HepG2 (cell line): ENCODE measurements around the gene ABCC8. TPM values are rescaled to one million over a fixed set of nuclear protein-coding genes. Genes with fewer than 3 reads are reported as not detected.

Source experiments
- ATAC-seq: fragments of 200-7000 bp; cut with Tn5 transposase; 3 replicates; pipeline ENCODE4 v1.9.1; 2020; ENCODE audit warnings: mild to moderate bottlenecking, moderate library complexity
- BruUV-seq: library from RNA; stranded (reverse); fragments of 400-500 nt; replicated peaks from 2 replicates; lab custom pipeline; 2021; lab: Mats Ljungman, UMichigan
- CTCF ChIA-PET: fragments of 300-600 bp; formaldehyde crosslinking; extraction: SDS; loops from one replicate; lab custom pipeline; 2021; ENCODE audit warnings: low total read pairs, inconsistent platforms, low intra/inter-chr PET ratio; lab: Yijun Ruan, JAX
- POLR2A ChIA-PET: fragments of 350-600 bp; sonication (Branson Sonifier 250); formaldehyde crosslinking; loops from one replicate; lab custom pipeline; 2020; ENCODE audit warnings: antibody characterized with exemption, inconsistent platforms; lab: Yijun Ruan, JAX
- DNase-seq: peaks from one replicate; pipeline ENCODE4 v3.0.0-alpha.2; 2015; ENCODE audit warnings: low spot score
- FAIRE-seq: peaks from 3 replicates; lab custom pipeline; 2011; peaks lifted over from hg19 to GRCh38; lab: Jason Lieb, UNC
- H2AFZ ChIP-seq: one replicate; pipeline ENCODE4 v1.6.1; 2011; ENCODE audit warnings: low read length, inconsistent platforms
- H3K27ac ChIP-seq: fragments of 300-600 bp; 3 replicates; pipeline ENCODE4 v1.8.0; 2011; ENCODE audit warnings: mixed run types, mild to moderate bottlenecking, mixed read lengths, low read length, inconsistent platforms; ENCODE audit not compliant: insufficient read depth; ENCODE audit errors: extremely low read length
- H3K27me3 ChIP-seq, 2 experiments: fragments of 200-600 bp in 1 of 2; 2 replicates in 1 of 2; 3 replicates in 1 of 2; pipeline versions ENCODE4 v1.6.0 to v1.8.0; 2011; ENCODE audit warnings: low read length in 2 of 2, mild to moderate bottlenecking in 2 of 2, moderate library complexity in 2 of 2, inconsistent platforms in 1 of 2; ENCODE audit not compliant: insufficient read depth in 2 of 2, control insufficient read depth in 1 of 2
- H3K36me3 ChIP-seq, 2 experiments: fragments of 200-600 bp in 1 of 2; replicated peaks in 1 of 2; 2 replicates in 1 of 2; 3 replicates in 1 of 2; pipeline versions ENCODE4 v1.5.1 to v1.8.0; 2011; ENCODE audit warnings: low read length in 2 of 2, inconsistent platforms in 1 of 2; ENCODE audit not compliant: insufficient read depth in 2 of 2, control insufficient read depth in 1 of 2
- H3K4me1 ChIP-seq: 2 replicates; pipeline ENCODE4 v1.5.1; 2012; ENCODE audit warnings: low read length, inconsistent platforms; ENCODE audit not compliant: insufficient read depth
- H3K4me2 ChIP-seq: 2 replicates; pipeline ENCODE4 v1.6.0; 2011; ENCODE audit warnings: low read depth, low read length, inconsistent platforms
- H3K4me3 ChIP-seq, 3 experiments: fragments of 200-600 bp in 1 of 3; sonication (generic), shearing (Covaris generic) in 1 of 3; replicated peaks in 1 of 3; 2 replicates each; pipeline ENCODE4 v1.5.1; 2011 to 2016; ENCODE audit warnings: low read length in 3 of 3, inconsistent platforms in 2 of 3, low read depth in 2 of 3, mild to moderate bottlenecking in 2 of 3, control low read depth in 1 of 3, mixed read lengths in 1 of 3; ENCODE audit not compliant: insufficient read depth in 1 of 3
- H3K79me2 ChIP-seq: one replicate; pipeline ENCODE4 v1.6.1; 2011; ENCODE audit warnings: low read length, inconsistent platforms; ENCODE audit not compliant: insufficient read depth
- H3K9ac ChIP-seq: 2 replicates; pipeline ENCODE4 v1.6.0; 2011; ENCODE audit warnings: mild to moderate bottlenecking, low read depth, low read length, inconsistent platforms; ENCODE audit not compliant: insufficient read depth
- H3K9me3 ChIP-seq: 2 replicates; pipeline ENCODE4 v1.5.1; 2012; ENCODE audit warnings: mild to moderate bottlenecking, low read length
- H4K20me1 ChIP-seq: 2 replicates; pipeline ENCODE4 v1.6.0; 2011; ENCODE audit warnings: inconsistent platforms, mild to moderate bottlenecking, low read length, moderate library complexity; ENCODE audit not compliant: insufficient read depth
- CC2D1A ChIP-seq: sonication (generic); formaldehyde crosslinking; IDR thresholded peaks from 2 replicates; pipeline ENCODE4 v1.8.1; 2023; ENCODE audit warnings: mild to moderate bottlenecking, missing genetic modification reagents
- ISX ChIP-seq: sonication (generic); formaldehyde crosslinking; conservative IDR thresholded peaks from 2 replicates; pipeline ENCODE4 v1.5.0; 2020; ENCODE audit warnings: missing genetic modification reagents
- RAD21 ChIP-seq: fragments of 450-650 bp; formaldehyde crosslinking; IDR thresholded peaks from 2 replicates; pipeline ENCODE4 v1.5.0; 2020; ENCODE audit warnings: mild to moderate bottlenecking
- ZNF121 ChIP-seq: sonication (generic); formaldehyde crosslinking; IDR thresholded peaks from 2 replicates; pipeline ENCODE4 v1.5.0; 2020; ENCODE audit warnings: mild to moderate bottlenecking, missing genetic modification reagents
- WGBS: methylation state at CpG from one replicate; pipeline ENCODE4 v1.1.6; 2017; ENCODE audit warnings: low lambda C conversion rate; 5-methylcytosine and 5-hydroxymethylcytosine counted together
- in situ Hi-C: cut with HindIII; loops from 2 replicates; pipeline ENCODE4 v1.10.0; 2017; ENCODE audit warnings: low pct_unique_long_range_greater_than_20kb; ENCODE audit not compliant: extremely low pct_ligation_motif_present
- intact Hi-C: fragments of 100-400 bp; cut with micrococcal nuclease; formaldehyde crosslinking; loops from one replicate; pipeline ENCODE4 v1.10.0; 2022; ENCODE audit not compliant: unreplicated experiment
- polyA plus RNA-seq, 8 experiments: library from polyadenylated mRNA; depleted of rRNA in 3 of 8; stranded (reverse) in 7 of 8; unstranded in 1 of 8; fragments of >200 nt; fragmentation: Illumina TruSeq in 4 of 8; extraction: Trizol in 4 of 8; gene quantifications; 2 replicates each; pipeline versions ENCODE4 v1.2.1 to v1.2.3, GENCODE V29; 2011 to 2016; ENCODE audit warnings: low read depth in 4 of 8, missing spikeins in 1 of 8, mixed read lengths in 1 of 8; ENCODE audit not compliant: insufficient read depth in 1 of 8
- total RNA-seq, 5 experiments: library from RNA; depleted of rRNA; stranded (reverse); fragments of >200 nt; fragmentation: Illumina TruSeq; extraction: Trizol; gene quantifications; 2 replicates each; pipeline ENCODE4 v1.2.3, GENCODE V29; 2016; ENCODE audit warnings: low read depth in 1 of 5
- TF ChIP-seq, protein P1 (sequence below): sonication (generic); formaldehyde crosslinking; IDR thresholded peaks from 2 replicates; pipeline ENCODE4 v1.4.0; 2020; ENCODE audit warnings: missing genetic modification reagents, low read depth, mild to moderate bottlenecking, borderline replicate concordance
- TF ChIP-seq, protein P2 (sequence below): sonication (generic); formaldehyde crosslinking; IDR thresholded peaks from 2 replicates; pipeline ENCODE4 v1.4.0; 2020; ENCODE audit warnings: mild to moderate bottlenecking, low read depth, missing genetic modification reagents
- TF ChIP-seq, protein P3 (sequence below): IDR thresholded peaks from 2 replicates; pipeline ENCODE4 v1.6.1; 2016; ENCODE audit warnings: low read depth, control low read depth

Gene ABCC8
- total and polyA plus RNA-seq, 2 of the 13 experiments (the other 11 are each of a cell fraction or from before 2014, with no cell fraction given), result not detected

DNA sequence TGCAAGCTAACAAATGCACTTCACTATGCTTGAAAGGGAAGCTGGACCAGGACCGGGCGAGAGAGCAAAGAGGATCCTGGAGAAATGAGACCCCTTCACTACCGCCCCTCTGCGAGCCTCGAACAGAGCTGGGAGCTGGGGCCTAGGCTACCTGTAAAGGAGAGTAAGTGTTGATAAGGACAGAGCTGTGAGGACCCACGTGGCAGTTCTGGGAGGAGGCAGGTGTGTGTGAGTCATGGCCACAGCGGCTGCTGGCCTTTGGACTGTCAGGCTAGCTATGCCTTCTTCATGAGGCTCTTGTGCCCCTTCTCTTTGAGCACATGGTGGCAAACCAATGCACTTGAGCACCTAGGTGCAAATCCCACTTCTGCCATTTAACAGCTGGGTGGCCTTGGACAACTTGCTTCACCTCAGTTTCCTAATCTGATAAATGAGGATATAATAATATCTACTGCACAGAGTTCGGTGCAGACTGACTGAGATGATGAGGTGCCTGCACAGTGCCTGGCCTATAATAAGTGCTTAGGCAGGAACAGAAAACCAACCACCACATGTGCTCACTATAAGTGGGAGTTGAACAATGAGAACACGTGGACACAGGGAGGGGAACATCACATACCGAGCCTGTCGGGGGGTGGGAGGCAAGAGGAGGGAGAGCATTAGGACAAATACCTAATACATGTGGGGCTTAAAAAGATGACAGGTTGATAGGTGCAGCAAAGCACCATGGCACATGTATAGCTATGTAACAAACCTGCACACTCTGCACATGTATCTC lies 52.9 kb downstream of the ABCC8 start (continued):
- TF ChIP-seq, protein P1, sequence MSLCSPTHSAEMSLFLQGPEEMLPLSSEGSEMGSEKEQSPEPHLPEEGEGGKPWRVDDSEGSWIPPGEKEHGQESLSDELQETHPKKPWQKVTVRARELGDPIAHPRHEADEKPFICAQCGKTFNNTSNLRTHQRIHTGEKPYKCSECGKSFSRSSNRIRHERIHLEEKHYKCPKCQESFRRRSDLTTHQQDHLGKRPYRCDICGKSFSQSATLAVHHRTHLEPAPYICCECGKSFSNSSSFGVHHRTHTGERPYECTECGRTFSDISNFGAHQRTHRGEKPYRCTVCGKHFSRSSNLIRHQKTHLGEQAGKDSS, result 0 out of 2 replicates have a peak, but pooled peaks have one; percentile 50

DNA sequence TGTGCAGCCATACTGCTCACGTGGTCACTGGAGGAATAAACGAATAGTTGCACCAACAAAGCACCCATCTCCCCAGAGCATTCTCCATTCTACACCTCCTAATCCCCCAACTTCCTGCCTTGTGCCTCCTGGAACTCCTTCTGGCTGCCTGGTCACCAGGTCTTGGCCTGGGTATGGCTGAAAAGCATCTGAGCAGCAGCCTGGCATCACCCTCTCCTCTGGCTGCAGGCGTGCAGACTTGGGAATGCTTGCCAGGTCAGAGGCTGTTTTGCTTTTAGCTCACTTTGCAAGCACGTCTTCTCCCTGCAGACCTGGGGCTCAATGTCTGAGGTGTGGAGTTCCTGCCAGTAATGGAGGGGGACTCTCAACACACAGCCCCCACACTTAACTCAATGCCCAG lies 54.9 kb downstream of the ABCC8 start:
- no peaks in the 10 kb centered on the region for H4K20me1 ChIP-seq
- H3K79me2 ChIP-seq, result no peaks in the 10 kb centered on the region
- peaks cover 2 to 14% of the 10 kb centered on the region in 2 experiments; a peak in 3 of 5 replicates for H3K27me3 ChIP-seq
- TF ChIP-seq, protein P2, sequence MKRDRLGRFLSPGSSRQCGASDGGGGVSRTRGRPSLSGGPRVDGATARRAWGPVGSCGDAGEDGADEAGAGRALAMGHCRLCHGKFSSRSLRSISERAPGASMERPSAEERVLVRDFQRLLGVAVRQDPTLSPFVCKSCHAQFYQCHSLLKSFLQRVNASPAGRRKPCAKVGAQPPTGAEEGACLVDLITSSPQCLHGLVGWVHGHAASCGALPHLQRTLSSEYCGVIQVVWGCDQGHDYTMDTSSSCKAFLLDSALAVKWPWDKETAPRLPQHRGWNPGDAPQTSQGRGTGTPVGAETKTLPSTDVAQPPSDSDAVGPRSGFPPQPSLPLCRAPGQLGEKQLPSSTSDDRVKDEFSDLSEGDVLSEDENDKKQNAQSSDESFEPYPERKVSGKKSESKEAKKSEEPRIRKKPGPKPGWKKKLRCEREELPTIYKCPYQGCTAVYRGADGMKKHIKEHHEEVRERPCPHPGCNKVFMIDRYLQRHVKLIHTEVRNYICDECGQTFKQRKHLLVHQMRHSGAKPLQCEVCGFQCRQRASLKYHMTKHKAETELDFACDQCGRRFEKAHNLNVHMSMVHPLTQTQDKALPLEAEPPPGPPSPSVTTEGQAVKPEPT, result no peak
- no peak for TF ChIP-seq RAD21 (CRISPR knock-in tag)
- no peak for TF ChIP-seq ZNF121
- TF ChIP-seq CC2D1A, result no peak
- TF ChIP-seq, protein P3, sequence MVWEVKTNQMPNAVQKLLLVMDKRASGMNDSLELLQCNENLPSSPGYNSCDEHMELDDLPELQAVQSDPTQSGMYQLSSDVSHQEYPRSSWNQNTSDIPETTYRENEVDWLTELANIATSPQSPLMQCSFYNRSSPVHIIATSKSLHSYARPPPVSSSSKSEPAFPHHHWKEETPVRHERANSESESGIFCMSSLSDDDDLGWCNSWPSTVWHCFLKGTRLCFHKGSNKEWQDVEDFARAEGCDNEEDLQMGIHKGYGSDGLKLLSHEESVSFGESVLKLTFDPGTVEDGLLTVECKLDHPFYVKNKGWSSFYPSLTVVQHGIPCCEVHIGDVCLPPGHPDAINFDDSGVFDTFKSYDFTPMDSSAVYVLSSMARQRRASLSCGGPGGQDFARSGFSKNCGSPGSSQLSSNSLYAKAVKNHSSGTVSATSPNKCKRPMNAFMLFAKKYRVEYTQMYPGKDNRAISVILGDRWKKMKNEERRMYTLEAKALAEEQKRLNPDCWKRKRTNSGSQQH (CRISPR knock-in tag), result no peak
- no peak for TF ChIP-seq ISX (CRISPR knock-in tag)
- no peak overlapping the region for H3K4me3 ChIP-seq
- POLR2A ChIA-PET, result no interaction called here
- in situ Hi-C loops, result no loop called here
- CTCF ChIA-PET, result no interaction called here
- 16% methylated on average over 3 of the region's 4 CpGs for WGBS
- H3K9ac ChIP-seq, result no peak overlapping the region
- H2AFZ ChIP-seq, result no peak overlapping the region
- H3K27ac ChIP-seq, result no peak overlapping the region
- H3K36me3 ChIP-seq, result no peaks in the 10 kb centered on the region
- peaks cover 10% of the 10 kb centered on the region for H3K4me1 ChIP-seq
- FAIRE-seq (no peak), DNase-seq (no peak), ATAC-seq (no peak)
- no peaks in the 10 kb centered on the region for H3K9me3 ChIP-seq
- no TSS peak for BruUV-seq
- no peak overlapping the region for H3K4me2 ChIP-seq
- intact Hi-C loops, result no loop called here
